GM12872 (cell line): Measurements from ENCODE around the gene TIAM2.

Source experiments
- TF ChIP-seq, protein P1 (sequence below): IDR thresholded peaks from 3 replicates; pipeline ENCODE4 v1.5.1; 2011; ENCODE audit warnings: low read depth, mild to moderate bottlenecking, low read length, moderate library complexity; ENCODE audit not compliant: insufficient read depth

TIAM2 gene

DNA sequence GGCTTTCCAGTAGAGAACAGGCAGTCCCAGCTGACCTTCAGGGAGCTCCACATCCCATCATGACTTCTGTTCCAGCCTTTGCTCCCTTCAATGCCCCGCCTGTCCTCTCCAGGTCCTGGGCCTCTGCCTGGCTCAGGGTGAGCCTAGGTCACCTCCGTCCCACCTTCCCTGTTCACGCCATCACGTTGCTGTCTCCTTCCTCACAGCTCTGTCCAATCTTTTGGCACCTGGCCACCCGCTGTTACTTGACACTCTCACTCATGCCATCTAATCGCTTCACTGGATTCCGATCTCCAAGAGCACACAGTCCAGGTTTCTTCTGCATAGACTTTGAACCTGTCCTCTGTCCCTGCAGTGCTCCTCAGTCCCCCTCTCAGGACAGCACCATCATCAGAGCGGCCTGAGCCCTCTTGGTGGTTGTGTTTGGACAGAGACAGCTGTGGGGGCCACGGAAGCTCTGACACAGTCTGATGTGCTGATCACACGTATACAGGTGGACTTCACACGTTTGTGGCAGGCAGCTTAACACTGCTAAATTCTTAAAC is 34.7 kb upstream of the TIAM2 start:
- TF ChIP-seq, protein P1, sequence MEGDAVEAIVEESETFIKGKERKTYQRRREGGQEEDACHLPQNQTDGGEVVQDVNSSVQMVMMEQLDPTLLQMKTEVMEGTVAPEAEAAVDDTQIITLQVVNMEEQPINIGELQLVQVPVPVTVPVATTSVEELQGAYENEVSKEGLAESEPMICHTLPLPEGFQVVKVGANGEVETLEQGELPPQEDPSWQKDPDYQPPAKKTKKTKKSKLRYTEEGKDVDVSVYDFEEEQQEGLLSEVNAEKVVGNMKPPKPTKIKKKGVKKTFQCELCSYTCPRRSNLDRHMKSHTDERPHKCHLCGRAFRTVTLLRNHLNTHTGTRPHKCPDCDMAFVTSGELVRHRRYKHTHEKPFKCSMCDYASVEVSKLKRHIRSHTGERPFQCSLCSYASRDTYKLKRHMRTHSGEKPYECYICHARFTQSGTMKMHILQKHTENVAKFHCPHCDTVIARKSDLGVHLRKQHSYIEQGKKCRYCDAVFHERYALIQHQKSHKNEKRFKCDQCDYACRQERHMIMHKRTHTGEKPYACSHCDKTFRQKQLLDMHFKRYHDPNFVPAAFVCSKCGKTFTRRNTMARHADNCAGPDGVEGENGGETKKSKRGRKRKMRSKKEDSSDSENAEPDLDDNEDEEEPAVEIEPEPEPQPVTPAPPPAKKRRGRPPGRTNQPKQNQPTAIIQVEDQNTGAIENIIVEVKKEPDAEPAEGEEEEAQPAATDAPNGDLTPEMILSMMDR: no peak

DNA sequence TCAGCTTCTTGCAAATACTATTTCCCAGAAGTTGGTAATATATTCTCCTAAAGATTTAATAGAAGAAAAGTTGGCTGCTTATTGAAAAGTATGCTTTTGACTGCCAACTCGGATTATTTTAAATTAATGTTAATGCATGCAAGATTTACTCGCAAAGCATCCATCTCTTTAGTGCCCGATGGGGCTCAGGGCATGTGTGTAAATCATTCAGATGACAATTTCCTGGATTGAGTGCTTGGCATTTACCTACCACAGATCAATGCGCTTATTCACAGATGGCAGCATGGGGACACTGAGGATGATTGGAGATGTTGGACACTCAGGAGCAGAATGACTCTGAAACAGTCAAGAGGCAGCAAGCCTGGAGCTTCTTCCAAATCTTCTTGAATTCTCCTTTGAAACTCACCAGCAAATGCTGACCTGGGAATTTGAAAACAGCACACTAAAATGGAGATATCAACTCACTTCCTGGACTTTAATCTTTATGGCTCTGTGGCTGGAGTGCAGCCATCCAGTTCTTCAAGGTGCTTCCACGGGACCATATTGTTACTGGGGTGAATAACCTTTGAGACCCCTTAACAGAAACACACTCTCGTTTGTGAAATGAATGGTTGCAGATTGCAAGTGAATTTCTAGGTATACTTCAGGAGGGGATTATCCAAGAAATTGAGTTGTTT is 34.1 kb upstream of the TIAM2 start:
- TF ChIP-seq, protein P1: no peak

DNA sequence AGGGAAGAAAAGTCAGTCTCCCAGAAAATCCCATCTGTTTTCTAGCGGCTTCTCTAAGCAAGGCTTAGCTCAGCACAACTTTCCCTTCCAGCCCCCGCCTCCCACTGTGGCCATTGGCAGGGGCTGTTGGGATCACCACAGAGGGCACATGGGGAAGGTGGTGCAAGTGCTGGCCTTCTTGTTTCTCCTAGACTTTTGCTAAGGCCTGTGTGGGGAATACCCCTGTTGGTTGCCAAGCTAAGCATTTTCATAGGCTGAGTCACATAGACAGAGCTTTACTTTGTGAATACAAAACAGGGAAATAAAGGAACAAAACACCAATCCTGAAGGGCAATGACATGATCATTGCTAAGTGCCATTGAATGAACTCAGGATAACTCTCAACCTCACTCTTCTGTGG is 32.4 kb upstream of the TIAM2 start:
- TF ChIP-seq, protein P1: no peak

DNA sequence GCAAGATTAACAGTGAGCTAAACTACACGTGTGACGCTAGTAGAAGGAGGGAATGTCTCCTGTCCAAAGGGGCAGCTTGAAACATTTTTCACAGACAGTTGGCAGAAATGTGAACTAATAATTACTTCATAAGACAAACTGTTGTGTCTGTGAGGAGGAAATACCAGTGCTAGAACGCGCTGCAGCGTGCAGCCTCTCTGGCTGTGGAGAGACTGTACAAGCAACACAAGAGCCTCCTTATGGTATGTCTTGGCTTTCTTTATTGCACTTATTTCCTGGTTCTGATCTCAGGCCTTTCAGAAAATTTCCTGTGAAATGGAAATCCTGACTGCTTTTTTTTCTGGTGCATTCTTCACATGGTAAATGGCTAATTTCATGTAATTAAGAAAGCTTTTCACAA is 25.3 kb upstream of the TIAM2 start:
- TF ChIP-seq, protein P1: no peak

DNA sequence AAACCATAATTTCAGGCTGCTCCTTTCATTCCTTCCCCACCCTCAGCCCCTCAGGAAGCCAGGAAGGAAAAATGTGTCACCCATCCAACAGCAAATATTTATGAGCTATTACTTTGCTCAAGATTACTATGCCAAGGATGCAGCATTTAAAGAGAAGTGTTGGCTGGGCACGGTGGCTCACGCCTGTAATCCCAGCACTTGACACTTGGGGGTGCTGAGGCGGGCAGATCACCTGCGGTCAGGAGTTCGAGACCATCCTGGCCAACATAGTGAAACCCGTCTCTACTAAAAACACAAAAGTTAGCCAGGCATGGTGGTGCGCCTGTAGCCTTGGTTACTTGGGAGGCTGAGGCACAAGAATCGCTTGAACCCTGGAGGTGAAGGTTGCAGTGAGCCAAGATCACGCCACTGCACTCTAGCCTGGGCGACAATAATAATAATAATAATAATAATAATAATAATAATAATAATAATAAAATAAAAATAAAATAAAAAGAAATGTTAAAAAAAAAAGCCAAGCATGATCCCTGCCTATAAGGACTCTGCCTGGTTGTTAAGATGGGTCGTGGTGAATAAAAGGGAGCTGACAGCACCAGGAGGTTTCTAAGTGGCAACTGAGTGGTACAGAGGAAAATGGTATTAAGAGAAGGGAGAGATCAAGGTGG is 20.5 kb upstream of the TIAM2 start:
- TF ChIP-seq, protein P1: peak; percentile 34; the same call in 2 of the 3 replicates

DNA sequence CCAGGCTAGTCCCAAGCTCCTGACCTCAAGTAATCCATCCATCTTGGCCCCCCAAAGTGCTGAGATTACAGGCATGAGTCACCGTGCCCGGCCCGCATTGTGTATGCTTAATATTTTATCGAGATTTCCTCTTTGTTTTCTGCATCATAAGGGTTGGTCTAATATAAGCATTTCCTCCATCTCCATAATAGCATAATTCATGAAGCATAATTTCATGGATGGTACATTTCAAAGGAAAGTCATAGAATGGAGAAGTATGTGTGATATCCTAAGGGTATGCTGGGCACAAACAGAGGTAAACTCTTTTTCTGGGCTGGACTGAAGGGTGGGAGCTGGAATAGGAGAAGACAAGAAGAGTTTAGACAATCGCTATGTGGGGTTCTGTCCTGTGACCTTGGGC is 17.5 kb upstream of the TIAM2 start:
- TF ChIP-seq, protein P1: no peak

DNA sequence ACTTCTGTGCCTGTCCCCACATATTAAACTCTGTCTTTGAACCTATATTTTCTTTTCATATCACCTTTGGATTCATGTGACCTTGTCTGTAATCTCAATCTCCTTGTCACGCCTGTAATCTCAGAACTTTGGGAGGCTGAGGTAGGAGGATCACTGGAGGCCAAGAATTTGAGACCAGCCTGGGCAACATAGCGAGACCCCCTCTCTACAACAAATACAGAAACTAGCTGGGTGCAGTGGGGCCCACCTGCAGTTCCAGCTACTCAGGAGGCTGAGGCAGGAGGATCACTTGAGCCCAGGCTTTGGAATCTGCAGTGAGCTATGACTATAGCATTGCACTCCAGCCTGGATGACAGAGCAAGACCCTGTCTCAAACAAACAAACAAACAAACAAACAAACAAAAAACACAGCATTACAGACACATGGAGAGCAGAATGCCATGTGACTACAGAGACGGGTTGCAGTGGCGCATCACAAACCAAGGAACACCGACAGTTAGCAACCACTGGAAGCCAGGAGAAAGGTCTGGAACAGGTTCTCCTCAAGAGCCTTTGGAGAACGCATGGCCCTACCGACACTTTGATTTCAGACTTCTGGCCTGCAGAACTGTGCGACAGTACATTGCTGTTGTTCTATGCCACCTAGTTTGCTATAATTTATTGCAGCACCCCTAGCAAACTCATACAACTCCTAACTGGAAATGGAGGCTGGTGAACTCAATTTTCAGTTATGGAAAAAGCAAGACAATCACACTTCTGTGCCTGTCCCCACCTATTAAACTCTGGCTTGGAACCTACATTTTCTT is 14.6 kb upstream of the TIAM2 start:
- TF ChIP-seq, protein P1: no peak
